ENCODE data around the gene MCRIP2. TPM values are rescaled to one million over a fixed set of nuclear protein-coding genes. Genes with fewer than 3 reads are reported as not detected.

The MCRIP2 gene
- total and polyA plus RNA-seq, 9 of the 15 experiments (the other 6 are each of a cell fraction or from before 2014, with no cell fraction given), result 0.80 to 120 (median 35.2) TPM

DNA sequence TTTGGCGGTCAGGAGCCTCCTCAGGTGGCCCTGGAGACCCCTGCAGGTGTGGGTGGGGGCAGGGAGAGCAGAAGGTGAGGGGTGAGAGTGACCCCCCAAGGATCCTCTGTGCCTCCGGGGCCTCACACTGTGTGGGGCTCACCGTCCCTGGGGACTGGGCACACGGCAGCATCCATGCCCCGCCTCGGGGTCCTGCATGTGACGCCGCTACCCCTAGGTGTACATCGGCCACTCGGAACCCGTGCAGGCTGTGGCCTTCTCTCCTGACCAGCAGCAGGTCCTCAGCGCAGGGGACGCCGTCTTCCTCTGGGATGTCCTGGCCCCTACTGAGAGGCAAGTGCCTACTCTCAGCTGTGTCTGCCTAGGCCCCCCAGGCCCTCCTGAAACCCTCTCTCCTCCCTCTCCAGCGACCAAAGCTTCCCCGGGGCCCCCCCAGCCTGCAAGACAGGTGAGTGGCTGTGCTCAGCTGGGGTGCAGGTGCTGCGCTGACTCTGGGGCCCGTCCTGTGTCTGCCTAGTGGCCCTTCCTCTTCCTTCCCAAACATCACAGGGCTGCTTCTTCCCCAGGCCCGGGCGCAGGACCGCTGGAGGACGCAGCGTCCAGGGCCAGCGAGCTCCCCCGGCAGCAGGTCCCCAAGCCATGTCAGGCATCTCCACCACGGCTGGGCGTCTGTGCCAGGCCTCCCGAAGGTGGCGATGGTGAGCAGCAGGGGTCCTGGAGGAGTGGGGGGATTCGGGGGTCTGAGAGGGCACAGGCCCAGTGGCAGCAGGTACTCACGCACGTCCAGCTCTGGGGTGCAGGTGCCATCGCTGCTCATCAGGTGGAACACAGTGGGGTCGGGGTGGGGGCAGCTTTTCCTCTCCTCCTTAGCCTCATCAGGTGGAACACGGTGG, 17.3 kb downstream of the MCRIP2 start:
- POLR2A ChIA-PET, result interaction anchor here (0.6 to 1.4 kb wide), 5 partner anchors 8 to 650 kb away, joined by 3 to 6 read pairs (median 3); partner anchors contain the start of gene WDR90
- 76% methylated on average over 19 of the region's 35 CpGs for WGBS (ENCODE audit: insufficient coverage, low coverage, missing lambda C conversion rate)
- H3K36me3 ChIP-seq (ENCODE audit: control insufficient read depth, insufficient read depth, low read length), result no peaks in the 10 kb centered on the region
- H4K20me1 ChIP-seq (replicated peaks; ENCODE audit: control insufficient read depth, insufficient read depth, low read length), result no peaks in the 10 kb centered on the region
- ATAC-seq (no peak), DNase-seq (ENCODE audit: extremely low read depth in 1 of 4, low spot score in 3 of 4) (no peak), FAIRE-seq (no peak)
- no peaks in the 10 kb centered on the region for H3K27me3 ChIP-seq (ENCODE audit: control insufficient read depth in 2 of 2, insufficient read depth in 2 of 2, low read length in 2 of 2)
- in situ Hi-C loops (cut with MboI) (no loop called here), intact Hi-C loops (cut with micrococcal nuclease) (no loop called here)
- H3K79me2 ChIP-seq (ENCODE audit: control insufficient read depth, insufficient read depth, low read length), result no peaks in the 10 kb centered on the region; the same call in 2 of the 3 replicates
- no peak overlapping the region; a peak in 1 of 4 replicates for H3K9ac ChIP-seq (ENCODE audit: insufficient read depth in 1 of 2, low read depth in 2 of 2, low read length in 2 of 2)
- TF ChIP-seq, protein P1, sequence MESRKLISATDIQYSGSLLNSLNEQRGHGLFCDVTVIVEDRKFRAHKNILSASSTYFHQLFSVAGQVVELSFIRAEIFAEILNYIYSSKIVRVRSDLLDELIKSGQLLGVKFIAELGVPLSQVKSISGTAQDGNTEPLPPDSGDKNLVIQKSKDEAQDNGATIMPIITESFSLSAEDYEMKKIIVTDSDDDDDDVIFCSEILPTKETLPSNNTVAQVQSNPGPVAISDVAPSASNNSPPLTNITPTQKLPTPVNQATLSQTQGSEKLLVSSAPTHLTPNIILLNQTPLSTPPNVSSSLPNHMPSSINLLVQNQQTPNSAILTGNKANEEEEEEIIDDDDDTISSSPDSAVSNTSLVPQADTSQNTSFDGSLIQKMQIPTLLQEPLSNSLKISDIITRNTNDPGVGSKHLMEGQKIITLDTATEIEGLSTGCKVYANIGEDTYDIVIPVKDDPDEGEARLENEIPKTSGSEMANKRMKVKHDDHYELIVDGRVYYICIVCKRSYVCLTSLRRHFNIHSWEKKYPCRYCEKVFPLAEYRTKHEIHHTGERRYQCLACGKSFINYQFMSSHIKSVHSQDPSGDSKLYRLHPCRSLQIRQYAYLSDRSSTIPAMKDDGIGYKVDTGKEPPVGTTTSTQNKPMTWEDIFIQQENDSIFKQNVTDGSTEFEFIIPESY (CRISPR knock-in tag; IDR thresholded peaks at IDR 0.05), result 0 out of 2 replicates have a peak, but pooled peaks have one; percentile 54
- TF ChIP-seq ZBTB7A (IDR thresholded peaks at IDR 0.05; ENCODE audit: borderline replicate concordance, control insufficient read depth, low read depth, low read length), result peak; percentile 68; the same call in 1 of the 2 replicates
- no peak for TF ChIP-seq CBFA2T3 (IDR thresholded peaks at IDR 0.05)
- TF ChIP-seq, protein P2, sequence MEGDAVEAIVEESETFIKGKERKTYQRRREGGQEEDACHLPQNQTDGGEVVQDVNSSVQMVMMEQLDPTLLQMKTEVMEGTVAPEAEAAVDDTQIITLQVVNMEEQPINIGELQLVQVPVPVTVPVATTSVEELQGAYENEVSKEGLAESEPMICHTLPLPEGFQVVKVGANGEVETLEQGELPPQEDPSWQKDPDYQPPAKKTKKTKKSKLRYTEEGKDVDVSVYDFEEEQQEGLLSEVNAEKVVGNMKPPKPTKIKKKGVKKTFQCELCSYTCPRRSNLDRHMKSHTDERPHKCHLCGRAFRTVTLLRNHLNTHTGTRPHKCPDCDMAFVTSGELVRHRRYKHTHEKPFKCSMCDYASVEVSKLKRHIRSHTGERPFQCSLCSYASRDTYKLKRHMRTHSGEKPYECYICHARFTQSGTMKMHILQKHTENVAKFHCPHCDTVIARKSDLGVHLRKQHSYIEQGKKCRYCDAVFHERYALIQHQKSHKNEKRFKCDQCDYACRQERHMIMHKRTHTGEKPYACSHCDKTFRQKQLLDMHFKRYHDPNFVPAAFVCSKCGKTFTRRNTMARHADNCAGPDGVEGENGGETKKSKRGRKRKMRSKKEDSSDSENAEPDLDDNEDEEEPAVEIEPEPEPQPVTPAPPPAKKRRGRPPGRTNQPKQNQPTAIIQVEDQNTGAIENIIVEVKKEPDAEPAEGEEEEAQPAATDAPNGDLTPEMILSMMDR (IDR thresholded peaks at IDR 0.05 in 2 of 3, conservative IDR thresholded peaks at IDR 0.05 in 1 of 3; ENCODE audit: insufficient read depth in 2 of 3, low read depth in 1 of 3, low read length in 3 of 3), result 0 out of 6 replicates have a peak, but pooled peaks of 1 of the 3 experiments have one; percentile 8
- H3K4me1 ChIP-seq (replicated peaks in 1 of 2; ENCODE audit: control insufficient read depth in 2 of 2, insufficient read depth in 2 of 2, low read length in 2 of 2), result peaks cover 2 to 91% of the 10 kb centered on the region in 2 experiments; a peak in 4 of 5 replicates
- CTCF ChIA-PET (ENCODE audit: low intra/inter-chr PET ratio), result no interaction called here
- no peak overlapping the region for H3K4me3 ChIP-seq
- no peaks in the 10 kb centered on the region for H3K9me3 ChIP-seq (replicated peaks; ENCODE audit: control insufficient read depth, insufficient read depth, low read depth, low read length)
- no peaks in the 10 kb centered on the region for H3K9me1 ChIP-seq (ENCODE audit: control insufficient read depth, insufficient read depth, low read length)
- BruUV-seq (replicated peaks), result no TSS peak
- no peak overlapping the region for H3K27ac ChIP-seq (ENCODE audit: extremely low read depth, low read depth, low read length)
- no peak overlapping the region for H2AFZ ChIP-seq (ENCODE audit: low read depth, low read length)
- H3K4me2 ChIP-seq (ENCODE audit: insufficient read depth, low read length), result no peak overlapping the region
